Fibroblast of upper back skin (primary cell): Measurements from ENCODE around the gene SMYD3.
"Not testable (repeated sequence)": the region's sequence is repeated elsewhere in the genome, so short reads cannot be mapped to it uniquely, and the experiment has no call there.

ENCODE experiments used
- DNase-seq: peaks from one replicate; pipeline ENCODE4 v3.0.0-alpha.2; 2013

The SMYD3 gene

DNA sequence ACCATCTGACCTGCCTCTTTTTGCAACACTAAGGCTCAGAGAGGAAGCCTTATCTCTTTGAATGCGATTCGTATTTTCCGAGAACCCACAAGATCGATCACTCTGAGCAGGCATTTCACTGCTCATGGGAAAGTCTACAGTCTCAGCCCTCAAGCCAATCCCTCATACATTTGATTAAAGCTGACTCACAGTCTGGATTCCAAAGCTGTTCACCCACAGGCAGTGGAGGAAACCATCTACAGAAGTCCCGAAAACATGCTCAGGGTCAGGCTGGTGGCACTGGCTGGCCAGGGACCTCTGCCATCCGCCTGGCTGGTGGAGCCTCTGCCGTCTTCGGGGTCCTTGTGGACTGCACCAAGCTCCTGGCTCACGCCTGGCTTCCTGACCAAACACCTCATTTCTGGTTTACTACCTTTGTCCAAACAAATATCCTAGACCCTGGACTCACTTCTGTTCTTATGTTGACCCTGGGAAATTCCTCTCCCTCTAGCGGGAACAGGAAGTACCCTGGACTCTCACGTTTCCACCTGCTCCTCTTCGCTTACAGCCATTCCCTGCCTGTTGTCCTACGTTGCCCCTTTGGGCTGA lies 650.0 kb downstream of the SMYD3 start:
- peak; percentile 88 for DNase-seq

DNA sequence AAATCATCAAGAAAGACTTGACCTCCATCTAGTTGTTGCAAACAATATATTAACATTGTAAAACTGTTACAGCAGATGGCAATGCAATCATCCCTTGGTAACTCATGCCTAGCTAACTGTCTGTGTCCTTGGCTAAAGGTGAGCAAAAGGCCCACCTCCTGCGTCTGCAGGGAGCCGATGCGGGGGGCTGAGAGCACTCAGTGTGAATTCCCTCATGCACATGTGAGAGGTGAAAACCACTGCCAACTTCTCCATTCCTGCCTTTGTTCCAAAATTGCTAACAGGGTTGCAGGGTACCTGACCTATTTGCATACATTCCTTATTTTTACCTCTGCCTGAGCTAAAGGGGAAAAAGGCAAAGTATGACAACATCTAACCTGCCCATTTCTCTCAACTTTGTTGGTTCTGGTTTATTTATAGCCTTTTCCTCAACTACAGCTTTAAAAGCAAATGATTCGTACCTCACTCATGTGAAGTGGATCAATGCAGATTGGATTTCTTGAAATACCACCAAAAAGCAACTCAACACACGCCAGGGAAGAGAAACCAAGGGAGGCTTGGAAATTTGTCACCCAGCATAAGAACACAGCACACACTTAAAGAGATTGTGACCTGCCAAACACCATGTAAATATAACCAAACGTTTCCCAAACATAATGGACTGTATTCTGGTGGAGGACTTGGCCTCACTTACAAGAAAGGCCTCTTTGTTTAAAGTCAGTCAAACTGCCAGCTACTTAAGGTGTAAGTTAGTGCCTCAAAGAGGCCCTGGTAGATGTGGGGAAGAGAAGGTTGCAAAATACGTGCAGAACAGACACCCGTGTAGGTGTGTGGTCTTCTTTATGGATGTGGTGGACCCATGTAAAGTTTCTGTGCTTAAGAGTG lies 651.0 kb downstream of the SMYD3 start:
- DNase-seq = peak; percentile 62

DNA sequence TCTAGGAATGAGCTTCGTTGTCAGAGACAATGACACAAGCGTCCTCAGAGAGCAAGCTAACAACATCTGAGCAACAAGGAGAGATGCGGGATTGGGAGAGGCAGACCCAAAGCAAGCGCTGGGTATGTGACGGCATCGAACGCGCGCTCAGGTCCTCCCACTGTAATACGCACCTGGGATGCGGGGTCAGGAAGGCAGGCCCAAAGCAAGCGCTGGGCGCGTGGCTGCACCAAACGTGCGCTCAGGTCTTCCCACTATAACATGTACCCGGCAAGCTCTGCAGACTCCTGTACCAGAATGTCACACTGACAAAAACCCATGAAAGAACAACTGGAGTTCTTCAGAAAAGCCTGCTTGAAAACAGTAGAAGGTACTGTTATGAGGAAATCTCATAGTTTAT lies 653.8 kb downstream of the SMYD3 start:
- DNase-seq = no peak

DNA sequence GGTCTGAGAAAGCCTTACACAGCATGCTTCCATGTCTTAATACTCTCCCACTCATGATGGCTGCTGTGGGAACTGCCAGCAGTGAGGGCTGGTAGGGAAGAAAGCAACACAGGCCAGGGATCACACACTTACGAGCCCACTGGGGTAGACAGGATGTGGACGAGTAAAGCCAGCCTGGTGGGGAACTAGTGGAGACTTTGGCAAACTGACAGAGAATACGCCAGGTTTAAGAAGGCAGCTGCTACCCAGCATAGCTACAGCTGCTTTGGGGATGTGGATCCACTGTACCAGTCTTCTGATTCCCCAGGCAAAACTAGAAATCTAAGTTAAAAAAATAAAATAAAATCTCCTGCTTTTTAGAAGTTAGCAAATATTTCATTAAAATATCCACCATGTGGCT lies 664.0 kb downstream of the SMYD3 start:
- DNase-seq = no peak

DNA sequence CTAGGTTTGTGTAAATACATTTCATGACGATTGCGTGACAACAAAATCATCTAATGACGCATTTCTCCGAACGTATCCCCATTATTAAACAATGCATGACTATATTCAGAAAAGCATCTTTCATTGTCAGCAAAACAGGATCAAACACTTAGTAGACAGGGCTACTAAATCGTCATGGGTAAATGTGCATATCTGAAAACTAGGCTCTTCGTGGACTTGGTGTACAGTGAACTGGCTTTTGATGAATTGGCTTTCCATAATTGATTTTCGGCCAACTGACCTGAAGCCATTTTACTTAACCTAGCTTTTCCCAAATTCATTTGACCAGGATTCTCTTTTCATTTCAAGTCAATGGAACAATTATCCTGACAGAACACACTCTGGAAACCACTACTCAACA lies 665.0 kb downstream of the SMYD3 start:
- no peak for DNase-seq

DNA sequence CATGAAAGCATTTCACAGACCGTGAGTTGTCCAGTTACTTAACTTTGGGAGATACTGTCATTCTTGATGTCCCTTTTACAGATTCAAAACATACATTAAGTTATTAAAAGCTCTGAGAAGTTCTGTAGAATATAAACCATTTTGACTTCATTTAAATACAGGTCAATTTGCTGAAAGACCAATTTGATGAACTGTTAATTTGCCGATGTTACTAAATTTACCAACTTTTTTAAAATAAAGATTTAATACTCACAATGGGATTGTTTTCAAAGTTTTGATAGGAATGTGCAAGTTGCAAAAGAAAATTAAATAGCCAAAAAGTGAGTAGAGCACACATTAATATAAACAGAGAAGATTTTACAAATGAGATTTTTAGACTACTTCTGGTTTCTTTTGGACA lies 666.1 kb downstream of the SMYD3 start:
- no peak for DNase-seq

DNA sequence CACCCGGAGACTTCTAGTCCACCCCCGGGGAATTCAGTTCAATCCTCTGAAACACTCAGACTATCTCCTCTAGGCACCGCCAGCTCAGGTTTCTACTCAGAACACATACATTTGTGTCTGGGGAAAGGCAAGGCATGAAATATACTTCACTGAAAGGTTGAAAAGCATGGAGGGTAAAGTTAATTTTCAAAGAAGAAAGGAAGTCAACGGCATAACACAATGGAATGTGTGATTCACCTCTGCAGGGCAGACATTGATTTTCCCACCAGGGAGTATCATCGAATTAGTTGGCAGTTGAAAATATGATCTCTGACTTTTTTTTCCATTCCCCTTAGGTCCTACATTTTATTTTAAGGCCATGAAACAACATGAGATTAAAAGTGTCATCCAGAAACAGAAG lies 669.4 kb downstream of the SMYD3 start:
- DNase-seq = peak; percentile 75

DNA sequence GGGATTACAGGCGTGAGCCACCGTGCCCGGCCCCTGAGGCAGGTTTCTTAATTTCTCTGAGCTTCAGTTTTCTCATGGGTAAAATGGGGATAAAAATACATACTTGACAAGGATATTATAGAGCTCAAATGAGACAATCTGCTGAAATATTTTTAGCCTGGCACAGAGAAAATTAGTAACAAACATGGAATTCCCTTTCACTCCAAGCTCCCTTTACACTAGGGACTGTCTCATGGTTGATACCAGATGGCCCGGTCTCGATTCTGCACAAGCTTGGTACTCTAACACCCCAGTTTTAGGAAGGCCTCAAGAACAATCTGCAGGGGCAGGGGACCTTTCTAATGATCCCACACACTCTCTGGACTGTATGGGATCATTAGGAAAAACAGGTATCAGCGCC lies 671.7 kb downstream of the SMYD3 start:
- peak; percentile 18 for DNase-seq

DNA sequence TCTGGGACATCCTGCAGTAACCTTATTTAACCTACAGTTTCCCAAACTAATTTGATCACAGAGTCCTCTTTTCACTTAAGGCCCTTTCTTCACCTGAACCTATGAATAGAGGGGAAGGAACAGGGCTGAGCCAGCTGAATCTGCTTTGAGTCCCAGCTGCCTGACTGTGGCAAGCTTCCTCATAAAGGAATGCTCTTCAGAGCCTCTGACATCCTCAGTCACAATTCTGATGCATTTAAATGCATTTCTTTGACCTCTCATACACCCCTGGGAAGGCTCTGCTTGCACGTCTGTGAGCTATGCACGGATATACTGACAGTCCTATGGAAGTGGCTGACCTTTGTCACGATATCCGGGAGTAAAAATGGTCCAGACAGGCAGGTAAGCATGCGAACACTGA lies 673.1 kb downstream of the SMYD3 start:
- DNase-seq = no peak

DNA sequence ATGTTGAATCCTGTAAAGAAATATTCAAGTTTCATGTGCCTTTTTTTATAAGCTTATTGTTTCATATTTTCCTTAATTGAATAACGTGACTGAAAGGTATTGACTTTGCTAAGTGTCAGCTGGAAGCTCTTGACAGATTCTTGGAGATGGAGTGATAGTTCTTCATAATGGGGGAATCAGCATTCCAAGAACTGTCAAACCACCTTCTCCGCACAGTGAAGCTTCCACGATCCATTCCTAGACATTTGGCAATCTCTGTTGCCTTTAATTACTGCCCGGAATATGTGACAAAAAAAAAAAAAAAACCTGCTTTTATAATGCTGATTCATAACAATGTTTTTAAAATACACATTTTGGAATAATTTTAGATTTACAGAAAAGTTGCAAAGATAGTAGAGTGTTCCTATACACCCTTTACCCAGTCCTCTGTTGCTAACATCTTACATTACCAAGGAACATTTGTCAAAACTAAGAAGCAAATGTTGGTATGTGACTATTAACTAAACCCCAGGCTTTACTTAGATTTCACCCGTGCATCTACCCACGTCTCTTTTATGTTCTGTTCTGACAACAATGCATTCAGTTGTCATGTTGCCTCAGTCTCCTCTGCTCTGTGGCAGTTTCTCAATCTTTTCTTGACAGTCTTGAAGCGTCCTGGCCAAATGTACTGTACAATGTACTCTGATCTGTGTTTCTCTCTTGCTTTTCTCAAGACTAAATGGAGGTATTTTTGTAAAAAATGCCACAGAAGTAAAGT lies 674.1 kb downstream of the SMYD3 start:
- no peak for DNase-seq

DNA sequence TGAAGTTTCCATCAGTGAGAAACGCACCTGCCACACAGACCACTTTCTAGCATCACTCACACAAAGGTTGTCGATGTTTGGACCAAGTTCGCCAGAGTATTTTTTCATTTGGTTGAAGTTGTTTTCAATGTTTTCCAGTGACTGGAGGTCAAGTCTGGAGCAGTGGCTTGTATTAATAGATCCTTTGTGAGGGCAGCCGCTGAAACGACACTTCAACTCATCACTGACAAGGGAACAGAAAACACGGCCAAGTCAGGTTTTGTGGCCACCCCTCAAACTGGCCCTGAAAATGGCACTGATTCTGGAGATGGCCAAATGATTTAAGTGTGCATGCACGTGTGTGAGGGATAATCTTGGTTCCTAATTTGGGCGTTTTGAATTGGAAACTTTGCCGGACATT lies 675.6 kb downstream of the SMYD3 start:
- no peak for DNase-seq

DNA sequence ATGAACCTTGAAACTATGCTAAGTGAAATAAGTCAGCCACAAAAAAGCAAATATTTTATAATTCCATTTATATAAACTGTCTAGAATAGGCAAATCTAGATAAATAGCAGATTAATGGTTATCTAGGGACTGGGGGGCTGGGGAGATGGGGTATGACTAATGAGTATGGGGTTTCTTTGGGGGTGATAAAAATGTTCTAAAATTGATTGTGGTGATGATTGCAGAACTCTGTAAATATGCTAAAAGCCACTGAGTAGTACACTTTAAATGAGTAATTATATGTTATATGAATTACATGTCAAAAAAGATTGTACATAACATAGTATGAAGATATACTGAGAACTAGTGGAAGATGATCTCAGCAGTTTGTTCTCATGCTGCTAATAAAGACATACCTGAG lies 677.3 kb downstream of the SMYD3 start:
- DNase-seq = peak; percentile 79

DNA sequence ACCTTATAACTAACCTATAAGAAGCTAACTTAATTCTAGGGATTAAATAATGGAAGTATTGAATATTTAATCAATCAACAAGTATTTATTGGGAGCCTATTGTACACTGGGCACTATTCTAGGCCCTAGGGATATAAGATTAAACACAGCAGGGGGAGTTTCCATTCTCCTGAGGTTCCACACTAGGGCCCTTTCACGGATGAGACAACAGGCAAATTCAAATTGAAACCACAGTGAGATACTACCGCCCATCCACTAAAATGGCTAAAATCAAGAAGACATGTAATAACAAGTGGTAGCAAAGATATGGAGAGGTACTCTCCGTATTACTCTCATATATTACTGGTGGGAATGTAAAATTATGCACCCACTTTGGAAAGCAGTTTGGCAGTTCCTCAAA lies 677.9 kb downstream of the SMYD3 start:
- DNase-seq = no peak

DNA sequence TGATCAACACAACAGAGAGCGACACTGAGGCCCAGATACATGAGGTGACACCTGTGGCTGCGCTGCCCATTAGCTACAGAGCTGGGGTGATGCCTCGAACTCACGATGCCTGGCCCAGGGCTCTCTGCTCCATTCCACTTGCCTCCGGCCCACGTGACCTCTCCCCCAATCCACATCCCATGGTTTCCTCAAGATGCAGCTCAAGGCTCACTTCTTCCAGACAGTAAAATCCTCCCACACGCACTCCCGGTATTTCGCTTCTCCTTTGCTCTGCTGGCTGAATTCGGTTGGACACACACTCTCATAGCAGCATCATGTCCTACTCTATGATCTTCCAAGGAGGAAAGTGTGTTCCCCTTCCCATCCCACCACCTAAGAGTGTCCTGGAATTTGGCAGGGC lies 679.8 kb downstream of the SMYD3 start:
- no peak for DNase-seq

DNA sequence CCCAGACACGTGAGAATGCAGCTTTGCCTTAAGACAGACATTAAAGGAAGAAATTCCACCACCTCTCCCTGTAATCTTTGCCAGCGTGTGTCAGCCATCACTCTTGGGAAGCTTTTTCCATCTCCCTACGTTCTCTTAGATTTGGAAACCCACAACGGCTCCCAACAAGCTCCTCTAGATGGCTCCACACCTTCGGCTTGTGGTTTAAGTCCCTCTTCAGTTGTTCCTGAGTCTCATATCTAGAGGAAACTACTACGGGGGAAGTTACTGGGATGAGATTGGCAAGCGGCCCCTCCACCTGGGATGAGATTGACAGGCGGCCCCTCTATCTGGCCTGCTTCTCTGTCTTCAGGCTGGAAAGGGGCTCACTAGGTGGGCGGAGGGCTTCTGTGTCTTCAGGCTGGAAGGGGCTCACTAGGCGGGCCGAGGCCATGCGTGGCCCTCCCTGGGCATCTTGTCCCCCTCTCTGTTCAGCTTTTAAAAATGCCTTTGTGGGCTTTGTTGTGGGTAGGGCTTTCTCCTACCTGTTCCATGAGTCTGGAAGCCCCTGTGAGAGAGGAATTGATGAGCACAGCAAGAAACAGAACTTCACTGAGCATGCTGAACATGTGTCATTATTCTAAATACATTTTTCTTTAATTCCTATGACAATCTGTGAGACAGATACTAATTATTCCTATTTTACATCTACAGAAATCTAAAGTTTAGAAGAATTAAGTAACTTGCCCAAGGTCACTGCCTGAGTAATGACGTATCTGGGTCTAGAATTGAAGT lies 681.8 kb downstream of the SMYD3 start:
- DNase-seq = peak; percentile 58

DNA sequence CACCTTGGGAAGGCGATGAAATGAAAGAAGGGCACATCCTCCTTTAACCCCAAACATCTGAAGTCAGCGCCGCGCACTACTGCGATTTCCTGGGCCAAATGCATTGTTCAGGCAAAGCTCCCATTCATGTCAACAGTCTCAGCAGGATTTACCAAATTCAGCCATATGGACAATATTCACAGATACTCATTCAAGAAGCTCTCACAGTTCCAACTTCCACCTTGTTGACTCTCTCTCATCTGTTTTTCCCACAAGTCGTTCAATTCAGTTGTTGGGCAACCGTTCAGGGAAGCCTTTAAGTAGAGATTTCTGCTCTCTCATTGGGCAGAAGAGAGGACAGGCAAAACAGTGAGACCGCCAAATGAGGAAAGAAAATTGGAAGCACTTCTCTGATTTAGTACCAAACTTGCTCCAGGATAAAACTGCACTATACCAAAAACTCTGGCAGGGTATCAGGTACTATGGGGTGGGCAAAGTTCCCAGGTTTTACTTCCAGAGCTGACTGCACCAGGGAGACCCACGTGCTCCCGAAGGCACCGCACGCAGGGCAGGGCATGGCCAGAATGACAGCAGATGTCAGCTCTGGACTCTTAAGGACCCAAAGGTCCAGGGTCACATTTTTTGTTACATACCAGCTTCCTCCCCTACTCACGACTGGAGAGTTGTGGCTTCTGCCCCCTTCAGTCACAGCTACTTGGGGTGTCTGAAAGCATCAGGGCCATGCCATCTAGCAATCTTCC lies 683.5 kb downstream of the SMYD3 start:
- DNase-seq = no peak

DNA sequence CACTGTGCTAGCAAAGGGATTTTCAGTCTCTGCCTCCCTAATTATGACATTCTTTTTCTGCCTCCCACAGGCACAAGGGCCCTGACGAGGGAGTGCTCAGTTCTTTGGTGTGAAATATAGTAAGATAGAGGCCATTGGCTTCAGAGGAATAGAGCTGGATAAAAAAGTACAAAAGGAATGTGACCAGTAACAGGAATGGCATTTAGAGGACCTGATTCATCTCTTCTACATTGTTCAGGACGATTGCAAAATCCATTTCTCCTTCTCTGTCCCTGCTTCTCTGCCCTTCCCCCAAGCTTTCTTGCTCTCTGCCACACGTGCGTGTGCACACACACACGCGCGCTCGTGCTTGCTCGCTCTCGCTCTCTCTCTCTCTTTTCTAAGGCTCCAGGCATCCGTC lies 684.1 kb downstream of the SMYD3 start:
- DNase-seq = peak; percentile 99

DNA sequence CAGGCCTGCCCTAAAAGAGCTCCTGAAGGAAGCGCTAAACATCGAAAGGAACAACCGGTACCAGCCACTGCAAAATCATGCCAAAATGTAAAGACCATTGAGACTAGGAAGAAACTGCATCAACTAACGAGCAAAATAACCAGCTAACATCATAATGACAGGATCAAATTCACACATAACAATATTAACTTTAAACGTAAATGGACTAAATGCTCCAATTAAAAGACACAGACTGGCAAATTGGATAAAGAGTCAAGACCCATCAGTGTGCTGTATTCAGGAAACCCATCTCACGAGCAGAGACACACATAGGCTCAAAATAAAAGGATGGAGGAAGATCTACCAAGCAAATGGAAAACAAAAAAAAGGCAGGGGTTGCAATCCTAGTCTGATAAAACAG lies 688.7 kb downstream of the SMYD3 start:
- DNase-seq = not testable (repeated sequence)

DNA sequence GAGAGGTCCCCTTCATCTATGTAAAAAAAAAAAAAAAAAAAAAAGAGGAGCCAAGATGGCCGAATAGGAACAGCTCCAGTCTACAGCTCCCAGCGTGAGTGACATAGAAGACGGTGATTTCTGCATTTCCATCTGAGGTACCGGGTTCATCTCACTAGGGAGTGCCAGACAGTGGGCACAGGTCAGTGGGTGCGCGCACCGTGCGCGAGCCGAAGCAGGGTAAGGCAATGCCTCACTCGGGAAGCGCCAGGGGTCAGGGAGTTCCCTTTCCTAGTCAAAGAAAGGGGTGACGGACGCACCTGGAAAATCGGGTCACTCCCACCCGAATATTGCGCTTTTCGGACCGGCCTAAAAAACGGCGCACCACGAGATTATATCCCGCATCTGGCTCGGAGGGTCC lies 690.6 kb downstream of the SMYD3 start:
- DNase-seq = not testable (repeated sequence)

DNA sequence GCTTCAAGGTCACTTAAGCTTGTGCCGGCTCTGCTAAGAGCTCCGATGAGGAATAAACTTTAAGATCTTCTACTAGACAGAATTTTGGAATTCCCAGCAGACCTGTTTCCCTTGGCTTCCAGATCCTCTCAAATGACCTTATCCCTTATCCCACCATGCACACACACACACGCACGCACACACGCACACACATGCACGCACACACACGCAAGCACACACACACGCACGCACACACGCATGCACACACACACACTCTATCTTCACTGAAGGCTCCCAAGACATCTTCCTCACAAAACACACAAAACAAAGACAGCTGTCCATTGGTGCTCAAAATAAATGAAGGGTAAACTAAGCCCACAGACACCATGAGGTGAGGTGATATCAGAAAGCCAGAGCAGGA lies 692.4 kb downstream of the SMYD3 start:
- no peak for DNase-seq

DNA sequence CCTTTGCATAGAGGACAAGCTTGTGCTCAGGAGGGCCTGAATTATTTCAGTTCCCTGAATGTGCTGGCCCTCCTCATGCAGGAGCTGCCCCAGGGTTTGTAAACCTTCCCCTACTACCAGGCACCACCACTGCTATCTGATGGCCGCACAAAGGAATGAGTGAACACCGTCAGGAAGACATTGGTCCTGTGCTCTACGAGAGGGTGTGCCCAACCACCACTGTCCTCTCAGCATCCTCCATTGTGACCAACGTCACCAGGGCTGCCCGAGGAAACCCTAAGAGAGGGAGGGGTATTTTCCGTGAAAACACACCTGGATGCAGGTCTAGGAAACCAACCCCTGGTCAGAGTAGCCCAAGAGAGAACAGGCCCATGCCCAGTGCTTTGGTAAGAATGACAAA lies 694.8 kb downstream of the SMYD3 start:
- DNase-seq = no peak

DNA sequence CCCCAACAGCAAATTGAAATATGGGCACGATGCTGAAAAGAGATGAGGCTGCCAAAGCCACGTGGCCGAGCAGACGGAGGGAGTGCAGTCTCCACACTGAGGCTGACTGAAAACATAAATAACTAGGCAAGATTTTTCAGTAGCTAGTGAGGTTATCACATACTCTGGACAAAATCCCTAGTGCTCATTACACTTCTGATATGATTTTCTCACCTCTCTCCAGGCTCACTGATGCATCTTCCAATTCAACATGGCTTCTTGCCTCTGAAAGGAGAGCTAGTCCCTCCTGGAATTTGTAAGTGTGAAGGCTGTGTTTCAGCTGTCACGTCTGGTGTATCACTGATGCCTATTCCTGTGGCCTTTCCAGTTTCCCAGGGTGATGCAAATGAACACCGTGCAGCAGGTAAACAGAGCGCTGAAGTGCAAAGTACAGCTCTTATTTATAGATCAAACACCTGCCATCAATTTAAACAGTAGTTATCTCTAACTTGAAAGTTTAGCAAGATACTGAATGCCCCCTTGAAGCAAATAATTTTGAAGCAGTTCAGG lies 696.2 kb downstream of the SMYD3 start:
- no peak for DNase-seq
